Activated B cell treated with CpG ODN at 0.5 μM for 24 hours (primary cell): ENCODE data around the gene TSHZ2. TPM values are rescaled to one million over a fixed set of nuclear protein-coding genes. Genes with fewer than 3 reads are reported as not detected.

ENCODE experiments used
- ATAC-seq: fragments of 200-7000 bp; cut with Tn5 transposase; one replicate; pipeline ENCODE4 v1.10.0; 2021; ENCODE audit warnings: low read depth, mild to moderate bottlenecking, moderate library complexity
- CTCF ChIA-PET: fragments of 350-600 bp; sonication (Branson Sonifier 250); formaldehyde crosslinking; loops from one replicate; lab custom pipeline; 2021; ENCODE audit warnings: antibody characterized with exemption; lab: Charles Lee
- POLR2A ChIA-PET: fragments of 350-600 bp; sonication (Branson Sonifier 250); formaldehyde crosslinking; loops from one replicate; lab custom pipeline; 2021; ENCODE audit warnings: antibody characterized with exemption; lab: Charles Lee
- DNase-seq: peaks from one replicate; pipeline ENCODE4 v3.0.0; 2022
- H3K27ac Mint-ChIP-seq: one replicate; pipeline ENCODE4 v1.8.0; 2020; ENCODE audit warnings: mixed read lengths
- H3K27me3 Mint-ChIP-seq: one replicate; pipeline ENCODE4 v1.8.0; 2021; ENCODE audit warnings: mixed read lengths
- H3K36me3 Mint-ChIP-seq: one replicate; pipeline ENCODE4 v1.8.0; 2021; ENCODE audit warnings: low read depth, mixed read lengths
- H3K4me1 Mint-ChIP-seq: one replicate; pipeline ENCODE4 v1.8.0; 2021; ENCODE audit warnings: mixed read lengths
- H3K4me3 Mint-ChIP-seq: one replicate; pipeline ENCODE4 v1.8.0; 2020; ENCODE audit warnings: mild to moderate bottlenecking, mixed read lengths
- H3K9me3 Mint-ChIP-seq: one replicate; pipeline ENCODE4 v1.8.0; 2020; ENCODE audit warnings: mixed read lengths
- CTCF ChIP-seq: fragments of 200-600 bp; IDR thresholded peaks from one replicate; pipeline ENCODE4 v1.8.0; 2022; ENCODE audit warnings: antibody characterized with exemption, mild to moderate bottlenecking
- intact Hi-C: fragments of 100-400 bp; cut with micrococcal nuclease; formaldehyde crosslinking; loops from one replicate; pipeline ENCODE4 v1.15.1; 2024
- total RNA-seq: library from RNA; stranded (reverse); gene quantifications from 2 replicates; pipeline ENCODE4 v1.2.3, GENCODE V29; 2022

Gene TSHZ2
- total RNA-seq, 1 donor from 2014 or later = 1.7 TPM

DNA sequence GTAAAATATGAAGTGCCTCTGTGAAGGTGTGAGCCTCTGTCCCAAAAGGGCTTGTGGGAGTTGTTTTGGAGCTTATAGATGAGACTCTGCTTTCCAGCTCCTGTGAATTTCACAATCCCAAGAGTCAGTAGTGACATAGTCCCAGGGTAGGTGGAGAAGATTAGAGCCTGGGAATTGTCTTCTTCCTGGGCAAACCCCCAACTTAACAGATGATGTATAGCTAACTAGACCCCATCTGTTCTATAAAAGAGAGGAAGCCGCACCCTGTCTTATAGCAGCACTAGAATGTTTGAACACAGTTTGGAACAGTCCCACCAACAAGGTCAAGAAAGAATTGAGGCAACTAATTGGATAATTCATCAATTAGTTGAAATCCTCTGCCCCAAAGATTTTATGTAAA, 326.8 kb downstream of the TSHZ2 start:
- Mint-ChIP-seq H3K27me3 (peaks cover 12% of the 10 kb centered on the region), H3K9me3 (no peaks in the 10 kb centered on the region), H3K4me3 (no peak overlapping the region), H3K36me3 (no peaks in the 10 kb centered on the region), H3K4me1 (no peaks in the 10 kb centered on the region), H3K27ac (no peak overlapping the region)
- DNase-seq = no peak
- POLR2A ChIA-PET = no interaction called here
- ATAC-seq = no peak
- no peak for TF ChIP-seq CTCF
- CTCF ChIA-PET = no interaction called here
- intact Hi-C loops = no loop called here

- no peak overlapping the region for H3K27ac Mint-ChIP-seq
- no peak overlapping the region for H3K4me3 Mint-ChIP-seq
- CTCF ChIA-PET = no interaction called here
- DNase-seq (no peak), ATAC-seq (no peak)
- peaks cover 12% of the 10 kb centered on the region for H3K27me3 Mint-ChIP-seq
- H3K4me1 Mint-ChIP-seq = no peaks in the 10 kb centered on the region
- no peak for TF ChIP-seq CTCF
- no peaks in the 10 kb centered on the region for H3K36me3 Mint-ChIP-seq
- intact Hi-C loops = no loop called here
- no peaks in the 10 kb centered on the region for H3K9me3 Mint-ChIP-seq
- POLR2A ChIA-PET = no interaction called here
Measured at GRCh38 chr20:53299831-53300230, 327.7 kb downstream of the TSHZ2 start.

GRCh38 chr20:53301869-53302268, 329.7 kb downstream of the TSHZ2 start:
- ChIA-PET POLR2A (no interaction called here), CTCF (no interaction called here)
- no peak overlapping the region for H3K4me3 Mint-ChIP-seq
- TF ChIP-seq CTCF = no peak
- intact Hi-C loops = no loop called here
- DNase-seq (no peak), ATAC-seq (no peak)
- H3K27me3 Mint-ChIP-seq = peaks cover 13% of the 10 kb centered on the region
- no peaks in the 10 kb centered on the region for H3K9me3 Mint-ChIP-seq
- no peaks in the 10 kb centered on the region for H3K4me1 Mint-ChIP-seq
- H3K27ac Mint-ChIP-seq = no peak overlapping the region
- no peaks in the 10 kb centered on the region for H3K36me3 Mint-ChIP-seq

DNA sequence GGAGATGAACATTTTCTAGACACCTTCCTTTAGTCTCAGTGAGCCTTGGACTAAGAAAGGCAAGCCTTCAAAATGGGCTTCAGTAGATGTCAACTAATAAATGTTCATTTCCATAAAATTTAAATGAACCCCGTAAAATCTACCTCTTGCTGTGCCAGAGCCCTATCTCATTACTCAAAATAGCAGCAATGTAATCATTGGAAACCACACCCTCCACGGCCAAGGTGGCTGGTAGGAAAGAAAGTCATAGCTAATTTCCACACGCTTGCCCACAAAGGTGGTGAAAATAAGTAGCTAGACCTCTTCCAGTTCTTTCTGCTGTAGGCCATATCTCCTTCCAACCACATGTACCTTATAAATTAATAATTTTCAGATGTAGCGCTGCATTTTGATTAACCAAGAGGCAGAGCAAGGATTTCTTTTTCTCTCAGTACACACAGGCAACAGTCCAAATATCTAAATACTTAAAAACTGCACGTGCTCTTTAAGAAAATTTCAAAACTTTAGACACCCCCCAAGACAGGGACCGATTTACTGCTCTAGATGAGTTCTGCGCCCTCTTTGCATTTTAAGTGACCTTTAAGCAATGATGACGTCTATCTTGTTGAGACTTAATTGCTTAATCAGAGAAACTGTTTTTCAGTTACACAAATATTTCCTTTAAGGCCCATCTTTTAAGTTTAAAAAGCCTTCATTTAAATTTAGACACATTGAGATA, 330.7 kb downstream of the TSHZ2 start:
- no peak for TF ChIP-seq CTCF
- Mint-ChIP-seq H3K9me3 (no peaks in the 10 kb centered on the region), H3K27me3 (peaks cover 19% of the 10 kb centered on the region), H3K36me3 (no peaks in the 10 kb centered on the region), H3K4me1 (no peaks in the 10 kb centered on the region), H3K4me3 (no peak overlapping the region), H3K27ac (no peak overlapping the region)
- ChIA-PET CTCF (no interaction called here), POLR2A (no interaction called here)
- no peak for ATAC-seq
- intact Hi-C loops = no loop called here
- DNase-seq = no peak

DNA sequence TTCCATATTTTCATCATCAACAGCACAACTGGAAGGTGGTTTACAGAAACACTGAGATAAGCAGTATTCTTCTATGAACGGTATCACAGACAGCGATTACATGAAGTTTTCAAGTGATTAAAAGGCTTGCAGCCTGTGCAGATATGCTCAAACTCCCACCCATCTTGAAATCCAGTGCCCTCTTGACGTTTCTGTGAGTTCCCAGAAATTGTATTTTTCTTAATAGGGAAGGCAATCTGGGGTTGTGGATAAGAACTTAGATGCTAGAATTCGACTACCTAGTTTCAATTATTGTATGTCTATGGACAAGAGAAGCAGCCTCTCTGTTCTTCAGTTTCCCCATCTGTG, 331.2 kb downstream of the TSHZ2 start:
- no peak for ATAC-seq
- Mint-ChIP-seq H3K27ac (no peak overlapping the region), H3K4me1 (no peaks in the 10 kb centered on the region), H3K9me3 (no peaks in the 10 kb centered on the region), H3K4me3 (no peak overlapping the region), H3K27me3 (peaks cover 19% of the 10 kb centered on the region), H3K36me3 (no peaks in the 10 kb centered on the region)
- no peak for TF ChIP-seq CTCF
- ChIA-PET CTCF (no interaction called here), POLR2A (no interaction called here)
- no peak for DNase-seq
- intact Hi-C loops = no loop called here
